CD4-positive, alpha-beta T cell treated with Interleukin-2 at 100 ng/mL for 4 hours (primary cell): ENCODE measurements around the gene SSH2.
A peak's percentile ranks its signal among the peaks of the same experiment; 100 is the strongest.

ENCODE experiments used
- DNase-seq: peaks from one replicate; pipeline ENCODE4 v3.0.0-alpha.2; 2020; ENCODE audit warnings: low spot score

Gene SSH2

DNA sequence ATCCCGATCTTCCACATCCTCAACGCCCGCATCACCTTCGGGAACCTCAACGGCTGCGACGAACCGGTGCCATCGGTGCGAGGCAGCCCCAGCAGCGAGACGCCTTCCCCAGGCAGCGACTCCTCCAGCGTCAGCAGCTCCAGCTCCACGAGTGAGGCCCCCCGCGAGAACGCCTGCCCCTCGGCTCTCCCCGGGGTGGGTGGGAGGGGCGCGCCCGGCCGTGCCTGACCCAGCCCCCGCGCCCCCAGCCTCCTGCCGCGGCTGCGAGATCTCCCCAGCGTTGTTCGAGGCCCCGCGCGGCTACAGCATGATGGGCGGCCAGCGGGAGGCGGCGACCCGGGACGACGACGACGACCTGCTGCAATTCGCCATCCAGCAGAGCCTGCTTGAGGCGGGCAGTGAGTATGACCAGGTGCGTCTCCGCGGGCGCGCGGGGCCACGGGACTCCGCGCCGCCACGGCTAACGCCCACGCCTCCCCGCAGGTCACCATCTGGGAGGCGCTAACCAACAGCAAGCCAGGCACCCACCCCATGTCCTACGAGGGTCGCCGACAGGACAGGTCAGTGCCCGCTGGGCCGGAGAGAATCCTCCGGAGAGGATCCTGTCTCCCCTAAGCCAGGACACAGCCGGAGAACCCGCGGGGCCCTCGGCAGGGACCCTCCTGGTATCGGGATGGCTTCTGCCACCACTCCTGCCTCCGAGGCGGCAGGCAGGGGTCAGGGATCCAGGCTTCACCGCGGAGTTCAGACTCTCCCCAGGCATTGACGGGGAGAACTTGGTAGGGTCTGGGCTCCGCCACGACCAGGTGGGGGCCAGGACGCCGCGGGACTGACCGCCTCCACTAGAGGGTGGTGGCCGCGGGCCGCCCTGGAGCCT, 317.4 kb downstream of the SSH2 start:
- DNase-seq: no peak

- no peak for DNase-seq
Observed at GRCh38 chr17:29612094-29612403, 318.0 kb downstream of the SSH2 start.

DNA sequence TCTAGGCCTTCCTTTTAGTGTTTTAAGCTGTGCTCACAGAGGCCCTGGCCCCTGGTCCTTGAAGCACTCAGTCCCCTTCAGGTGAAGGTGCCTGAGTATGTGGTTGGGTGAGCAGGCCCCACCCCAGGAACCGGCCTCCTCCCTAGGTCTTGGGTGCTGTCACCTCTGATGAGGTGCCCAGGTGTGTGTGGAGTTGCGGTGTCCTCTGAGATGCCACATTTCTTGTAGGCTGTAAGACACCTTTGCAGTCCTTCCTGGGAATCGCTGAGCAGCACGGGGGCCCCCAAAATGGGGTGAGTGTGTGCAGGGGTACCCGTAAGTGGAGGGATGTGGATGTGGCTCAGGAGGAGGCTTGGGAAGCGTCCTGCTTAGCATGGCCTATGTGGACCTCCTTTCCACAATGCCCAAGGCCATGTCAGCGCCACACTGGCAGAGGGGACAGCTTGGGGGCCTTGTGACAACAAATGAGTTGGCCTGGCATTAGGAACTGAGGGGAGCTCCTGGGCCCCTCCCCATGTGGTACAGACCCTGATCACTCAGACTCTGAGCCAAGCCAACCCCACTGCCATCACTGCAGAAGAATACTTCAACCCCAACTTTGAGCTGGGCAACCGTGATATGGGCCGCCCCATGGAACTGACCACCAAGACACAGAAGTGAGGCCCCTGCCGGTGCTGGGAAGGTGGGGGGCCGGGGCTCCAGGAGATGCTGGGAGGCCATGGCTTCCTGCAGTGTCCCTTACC, 318.5 kb downstream of the SSH2 start:
- DNase-seq: no peak

DNA sequence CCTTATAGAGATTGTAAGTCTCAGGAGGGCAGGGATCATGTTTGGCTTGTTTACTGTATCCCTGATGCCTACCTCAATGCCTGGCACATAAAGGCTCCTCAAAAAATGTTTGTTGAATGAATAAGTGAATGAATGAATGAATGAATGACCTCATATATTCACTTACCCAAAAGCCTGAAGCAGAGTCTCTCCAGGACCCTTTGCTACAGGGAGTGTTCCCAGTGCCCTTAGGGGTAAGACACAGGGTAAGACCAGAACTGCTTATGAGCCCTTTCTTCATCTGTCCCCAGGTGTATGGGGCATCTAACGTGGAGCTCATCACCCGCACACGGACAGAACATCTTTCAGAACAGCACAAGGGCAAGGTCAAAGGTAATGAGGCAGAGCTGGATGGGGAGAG, 319.6 kb downstream of the SSH2 start:
- no peak for DNase-seq

DNA sequence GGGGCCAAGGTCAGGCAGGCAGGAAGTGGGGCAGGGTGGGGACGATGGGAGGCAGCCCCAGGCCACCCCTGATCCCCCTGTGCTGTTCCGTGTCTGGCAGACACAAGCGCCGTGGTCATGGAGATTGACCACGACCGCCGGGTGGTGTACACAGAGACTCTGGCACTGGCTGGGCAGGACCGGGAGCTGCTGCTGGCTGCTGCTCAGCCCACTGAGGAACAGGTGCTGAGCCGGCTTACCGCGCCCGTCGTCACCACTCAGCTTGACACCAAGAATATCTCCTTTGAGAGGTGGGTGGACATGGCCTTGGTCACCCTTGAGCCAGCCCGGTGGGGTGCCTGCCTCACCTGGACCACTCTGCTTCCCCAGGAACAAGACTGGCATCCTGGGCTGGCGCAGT, 321.0 kb downstream of the SSH2 start:
- no peak for DNase-seq

GRCh38 chr17:29607557-29608195, 322.4 kb downstream of the SSH2 start:
- DNase-seq: no peak

DNA sequence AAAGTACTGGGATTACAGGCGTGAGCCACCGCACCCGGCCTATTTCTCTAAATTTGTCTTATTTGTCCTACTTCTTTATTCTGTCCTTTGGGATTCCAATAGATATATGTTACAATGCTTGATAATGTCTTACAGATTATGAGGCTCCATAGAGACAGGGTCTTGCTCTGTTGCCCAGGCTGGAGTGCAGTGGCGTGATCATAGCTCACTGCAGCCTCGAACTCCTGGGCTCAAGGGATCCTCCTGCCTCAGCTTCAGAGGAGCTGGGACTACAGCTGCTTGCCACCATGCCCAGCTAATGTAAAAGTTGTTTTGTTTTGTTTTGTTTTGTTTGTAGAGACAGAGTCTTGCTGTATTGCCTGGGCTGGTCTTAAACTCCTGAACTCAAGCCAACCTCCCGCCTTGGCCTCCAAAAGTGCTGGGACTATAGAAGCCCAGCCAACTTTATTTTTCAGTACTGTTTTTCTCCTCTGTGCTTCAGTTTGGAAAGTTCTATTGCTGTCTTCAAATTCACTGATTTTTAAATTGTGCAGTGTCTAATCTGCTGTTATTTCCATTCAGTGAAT, 326.8 kb downstream of the SSH2 start:
- DNase-seq: no peak

DNA sequence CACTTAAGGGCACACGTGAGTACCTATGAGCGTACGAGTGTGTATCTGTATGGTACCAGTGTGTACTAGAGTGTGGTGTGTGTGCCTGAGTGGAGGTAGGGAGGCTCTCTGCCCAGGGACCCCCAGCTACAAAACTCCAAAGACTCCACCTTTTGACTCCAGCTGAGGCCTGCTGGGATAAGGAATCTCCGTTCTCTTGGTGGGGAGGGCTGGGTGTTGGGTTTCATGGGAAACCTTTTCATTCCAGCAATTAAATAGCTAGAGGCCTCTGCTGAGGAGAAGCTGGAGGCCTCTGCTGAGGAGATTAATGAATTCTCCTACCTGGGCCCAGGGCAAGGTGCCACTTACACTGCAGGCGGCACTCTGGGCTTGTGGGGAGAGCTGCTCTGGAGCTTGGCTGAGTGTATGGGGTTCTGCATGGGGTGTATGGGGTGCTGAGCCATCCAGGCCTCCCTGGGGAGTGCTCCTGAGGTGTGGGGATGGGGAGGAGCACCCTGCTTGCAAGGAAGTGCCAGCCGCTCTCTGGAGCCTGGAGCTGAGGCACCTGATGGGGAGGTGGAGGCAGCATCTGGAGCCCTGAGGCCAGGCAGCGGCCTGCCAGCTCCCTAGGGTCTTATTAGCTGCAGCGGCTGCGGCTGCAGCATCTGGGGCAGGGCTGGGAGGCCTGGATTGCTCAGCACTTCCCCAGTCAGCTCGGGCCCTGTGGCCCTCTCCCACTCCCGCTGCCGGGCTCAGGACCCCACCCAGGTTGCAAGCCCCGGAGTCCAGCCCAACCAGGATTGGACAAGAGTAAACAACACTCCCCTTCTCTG, 332.5 kb downstream of the SSH2 start:
- no peak for DNase-seq

DNA sequence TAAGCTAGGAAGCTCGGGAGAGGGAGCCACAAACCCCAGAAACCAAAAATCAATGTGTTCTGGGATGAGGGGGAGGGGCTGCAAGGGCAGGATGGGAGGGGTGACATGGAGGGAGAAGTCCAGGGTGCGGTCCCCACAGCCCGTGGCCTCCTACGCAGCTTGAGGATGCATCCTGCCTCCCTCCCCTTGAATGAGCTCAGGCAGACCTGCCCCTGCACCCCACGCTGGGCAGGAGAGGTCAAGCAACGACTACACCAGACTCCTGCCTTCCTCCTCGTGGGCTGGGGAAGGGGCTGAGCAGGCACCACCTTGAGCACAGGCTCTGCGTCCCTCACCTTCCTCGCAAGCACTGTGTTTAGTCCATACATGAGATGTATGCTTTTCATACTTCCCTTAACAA, 333.2 kb downstream of the SSH2 start:
- DNase-seq: no peak

DNA sequence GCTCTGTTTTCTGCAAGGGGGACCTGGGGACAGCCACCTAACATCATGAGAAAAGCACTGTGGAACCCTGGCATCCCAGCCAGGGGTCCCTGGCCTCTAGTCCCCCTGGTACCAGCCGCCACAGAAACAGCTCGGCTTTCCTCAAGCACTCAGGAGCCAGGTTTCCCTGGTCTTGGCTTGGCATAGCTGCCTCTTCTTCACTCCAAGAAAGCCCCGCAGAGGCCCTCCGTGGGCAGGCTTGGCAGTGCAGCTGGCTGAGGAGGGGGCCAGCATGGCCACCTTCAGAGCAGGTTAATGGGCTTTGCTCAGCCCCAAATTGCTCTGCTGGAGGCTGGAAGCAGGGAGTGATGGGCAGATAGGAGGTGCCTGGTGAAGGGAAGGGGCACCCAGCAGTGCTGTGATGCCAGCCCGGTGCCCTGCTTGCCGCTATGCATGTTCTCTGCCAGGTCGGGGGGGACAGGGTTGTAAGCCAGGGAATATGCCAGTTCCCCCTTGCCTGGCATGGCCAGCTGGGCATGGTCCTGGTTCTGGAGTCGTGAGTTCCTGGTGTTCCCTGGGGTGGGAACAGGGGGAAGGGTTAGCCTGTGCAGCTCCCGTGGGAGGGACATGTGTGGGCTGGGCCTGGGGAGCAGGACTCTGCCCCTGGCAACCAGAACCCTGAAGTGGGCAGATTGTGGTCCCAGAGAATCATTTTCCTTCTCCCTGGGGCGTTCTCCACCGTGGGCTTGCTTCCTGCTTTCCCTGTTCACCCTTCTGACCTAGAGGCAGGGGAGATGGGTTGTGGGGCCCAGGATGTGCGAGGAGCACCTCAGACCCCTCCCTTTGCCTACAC, 333.9 kb downstream of the SSH2 start:
- DNase-seq: no peak

GRCh38 chr17:29595107-29595942, 334.7 kb downstream of the SSH2 start:
- DNase-seq: no peak

- DNase-seq: no peak
Observed at GRCh38 chr17:29594519-29595090, 335.4 kb downstream of the SSH2 start.

- DNase-seq: no peak
Observed at GRCh38 chr17:29593591-29594518, 336.2 kb downstream of the SSH2 start.

- peak; percentile 27 for DNase-seq
Observed at GRCh38 chr17:29592850-29593551, 337.0 kb downstream of the SSH2 start, which contains the start of gene ANKRD13B. Gene ANKRD13B, plus strand, starts transcription at chr17:29593132. Its CDS starts 490 bp downstream, at chr17:29593622.

- DNase-seq: peak; percentile 77
Observed at GRCh38 chr17:29591737-29592608, 338.1 kb downstream of the SSH2 start.

- peak; percentile 12 for DNase-seq
Observed at GRCh38 chr17:29591146-29591736, 338.8 kb downstream of the SSH2 start.
